Activated naive CD8-positive, alpha-beta T cell treated with anti-CD3 and anti-CD28 coated beads, Interleukin-2, amount 50 U/mL, for 24 hours (primary cell): ENCODE data around the gene RBM19.
"Not testable (repeated sequence)": the region's sequence is repeated elsewhere in the genome, so short reads cannot be mapped to it uniquely, and the experiment has no call there.

Source experiments
- ATAC-seq: fragments of 150-1000 bp; cut with Tn5 transposase; one replicate; pipeline ENCODE4 v1.10.0; 2021
- DNase-seq: peaks from one replicate; pipeline ENCODE4 v3.0.0; 2021
- H3K27ac Mint-ChIP-seq: one replicate; pipeline ENCODE4 v1.8.0; 2021; ENCODE audit warnings: mild to moderate bottlenecking, mixed read lengths
- H3K27me3 Mint-ChIP-seq: one replicate; pipeline ENCODE4 v1.8.0; 2021; ENCODE audit warnings: mixed read lengths
- H3K36me3 Mint-ChIP-seq: one replicate; pipeline ENCODE4 v1.8.0; 2021; ENCODE audit warnings: low read depth, mixed read lengths
- H3K4me1 Mint-ChIP-seq: one replicate; pipeline ENCODE4 v1.8.0; 2021; ENCODE audit warnings: mixed read lengths
- H3K4me3 Mint-ChIP-seq: one replicate; pipeline ENCODE4 v1.8.0; 2021; ENCODE audit warnings: mild to moderate bottlenecking, moderate library complexity, mixed read lengths
- H3K9me3 Mint-ChIP-seq: one replicate; pipeline ENCODE4 v1.8.0; 2021; ENCODE audit warnings: mixed read lengths

RBM19 gene

GRCh38 chr12:113912760-113913329, 53.3 kb downstream of the RBM19 start:
- no peak overlapping the region for H3K4me3 Mint-ChIP-seq
- H3K27ac Mint-ChIP-seq: no peak overlapping the region
- H3K27me3 Mint-ChIP-seq: no peaks in the 10 kb centered on the region
- no peaks in the 10 kb centered on the region for H3K4me1 Mint-ChIP-seq
- H3K9me3 Mint-ChIP-seq: no peaks in the 10 kb centered on the region
- ATAC-seq: peak; percentile 18
- peaks cover 49% of the 10 kb centered on the region for H3K36me3 Mint-ChIP-seq
- DNase-seq: peak; percentile 60

GRCh38 chr12:113911971-113912759, 54.0 kb downstream of the RBM19 start:
- no peaks in the 10 kb centered on the region for H3K27me3 Mint-ChIP-seq
- peaks cover 44% of the 10 kb centered on the region for H3K36me3 Mint-ChIP-seq
- ATAC-seq (no peak), DNase-seq (no peak)
- H3K27ac Mint-ChIP-seq: no peak overlapping the region
- H3K4me1 Mint-ChIP-seq: no peaks in the 10 kb centered on the region
- no peak overlapping the region for H3K4me3 Mint-ChIP-seq
- H3K9me3 Mint-ChIP-seq: no peaks in the 10 kb centered on the region

- no peaks in the 10 kb centered on the region for H3K27me3 Mint-ChIP-seq
- H3K9me3 Mint-ChIP-seq: no peaks in the 10 kb centered on the region
- DNase-seq (no peak), ATAC-seq (no peak)
- H3K4me1 Mint-ChIP-seq: no peaks in the 10 kb centered on the region
- no peak overlapping the region for H3K4me3 Mint-ChIP-seq
- peaks cover 47% of the 10 kb centered on the region for H3K36me3 Mint-ChIP-seq
- no peak overlapping the region for H3K27ac Mint-ChIP-seq
Measured at GRCh38 chr12:113910751-113911272, 55.3 kb downstream of the RBM19 start.

GRCh38 chr12:113909776-113910420, 56.2 kb downstream of the RBM19 start:
- DNase-seq (no peak), ATAC-seq (no peak)
- H3K4me3 Mint-ChIP-seq: no peak overlapping the region
- no peaks in the 10 kb centered on the region for H3K27me3 Mint-ChIP-seq
- peaks cover 52% of the 10 kb centered on the region for H3K36me3 Mint-ChIP-seq
- H3K4me1 Mint-ChIP-seq: no peaks in the 10 kb centered on the region
- no peaks in the 10 kb centered on the region for H3K9me3 Mint-ChIP-seq
- no peak overlapping the region for H3K27ac Mint-ChIP-seq

- Mint-ChIP-seq H3K9me3 (no peaks in the 10 kb centered on the region), H3K4me1 (no peaks in the 10 kb centered on the region), H3K27me3 (no peaks in the 10 kb centered on the region), H3K4me3 (no peak overlapping the region), H3K27ac (no peak overlapping the region), H3K36me3 (peaks cover 62% of the 10 kb centered on the region)
- DNase-seq (no peak), ATAC-seq (peak; percentile 8)
Measured at GRCh38 chr12:113908584-113909100, 57.5 kb downstream of the RBM19 start.

GRCh38 chr12:113907446-113908180, 58.5 kb downstream of the RBM19 start:
- Mint-ChIP-seq H3K4me3 (no peak overlapping the region), H3K9me3 (no peaks in the 10 kb centered on the region), H3K27ac (no peak overlapping the region), H3K27me3 (no peaks in the 10 kb centered on the region), H3K4me1 (no peaks in the 10 kb centered on the region), H3K36me3 (peaks cover 68% of the 10 kb centered on the region)
- DNase-seq (no peak), ATAC-seq (no peak)

GRCh38 chr12:113906411-113907200, 59.5 kb downstream of the RBM19 start:
- Mint-ChIP-seq H3K36me3 (peaks cover 67% of the 10 kb centered on the region), H3K9me3 (no peaks in the 10 kb centered on the region), H3K27me3 (no peaks in the 10 kb centered on the region), H3K27ac (no peak overlapping the region), H3K4me3 (no peak overlapping the region), H3K4me1 (no peaks in the 10 kb centered on the region)
- no peak for DNase-seq
- no peak for ATAC-seq

GRCh38 chr12:113905829-113906228, 60.3 kb downstream of the RBM19 start:
- no peak overlapping the region for H3K4me3 Mint-ChIP-seq
- no peaks in the 10 kb centered on the region for H3K9me3 Mint-ChIP-seq
- peaks cover 61% of the 10 kb centered on the region for H3K36me3 Mint-ChIP-seq
- DNase-seq (no peak), ATAC-seq (no peak)
- no peaks in the 10 kb centered on the region for H3K4me1 Mint-ChIP-seq
- H3K27ac Mint-ChIP-seq: no peak overlapping the region
- H3K27me3 Mint-ChIP-seq: no peaks in the 10 kb centered on the region

- H3K9me3 Mint-ChIP-seq: no peaks in the 10 kb centered on the region
- no peak overlapping the region for H3K4me3 Mint-ChIP-seq
- H3K27ac Mint-ChIP-seq: no peak overlapping the region
- H3K4me1 Mint-ChIP-seq: no peaks in the 10 kb centered on the region
- H3K36me3 Mint-ChIP-seq: peaks cover 45% of the 10 kb centered on the region
- no peaks in the 10 kb centered on the region for H3K27me3 Mint-ChIP-seq
- ATAC-seq (no peak), DNase-seq (no peak)
Measured at GRCh38 chr12:113903381-113903863, 62.7 kb downstream of the RBM19 start.

GRCh38 chr12:113901319-113901718, 64.8 kb downstream of the RBM19 start:
- H3K4me1 Mint-ChIP-seq, ATAC-seq, H3K9me3 Mint-ChIP-seq, H3K27ac Mint-ChIP-seq, DNase-seq, H3K27me3 Mint-ChIP-seq, H3K4me3 Mint-ChIP-seq: not testable (repeated sequence)
- H3K36me3 Mint-ChIP-seq: peaks cover 45% of the 10 kb centered on the region

- Mint-ChIP-seq H3K27ac (no peak overlapping the region), H3K4me3 (no peak overlapping the region), H3K36me3 (peaks cover 42% of the 10 kb centered on the region), H3K27me3 (no peaks in the 10 kb centered on the region), H3K9me3 (no peaks in the 10 kb centered on the region), H3K4me1 (no peaks in the 10 kb centered on the region)
- DNase-seq (no peak), ATAC-seq (no peak)
Measured at GRCh38 chr12:113900716-113901115, 65.4 kb downstream of the RBM19 start.

- H3K36me3 Mint-ChIP-seq: peaks cover 36% of the 10 kb centered on the region
- no peaks in the 10 kb centered on the region for H3K9me3 Mint-ChIP-seq
- ATAC-seq (no peak), DNase-seq (no peak)
- no peak overlapping the region for H3K27ac Mint-ChIP-seq
- no peaks in the 10 kb centered on the region for H3K27me3 Mint-ChIP-seq
- H3K4me3 Mint-ChIP-seq: no peak overlapping the region
- H3K4me1 Mint-ChIP-seq: no peaks in the 10 kb centered on the region
Measured at GRCh38 chr12:113899561-113900471, 66.3 kb downstream of the RBM19 start.

- Mint-ChIP-seq H3K4me1 (no peaks in the 10 kb centered on the region), H3K36me3 (peaks cover 30% of the 10 kb centered on the region), H3K9me3 (no peaks in the 10 kb centered on the region), H3K27me3 (no peaks in the 10 kb centered on the region), H3K4me3 (no peak overlapping the region), H3K27ac (no peak overlapping the region)
- ATAC-seq: no peak
- no peak for DNase-seq
Measured at GRCh38 chr12:113899042-113899560, 67.0 kb downstream of the RBM19 start.
